K562 (cell line): ENCODE results near the gene ASB6. TPM values are rescaled to one million over a fixed set of nuclear protein-coding genes. Genes with fewer than 3 reads are reported as not detected.

Experiments
- CEBPB ChIP-seq: fragments of 450-650 bp; IDR thresholded peaks from 2 replicates; pipeline ENCODE4 v1.6.1; 2016; ENCODE audit warnings: missing genetic modification characterization, missing compliant biosample characterization
- E2F6 ChIP-seq, 2 experiments: IDR thresholded peaks; 2 replicates each; pipeline ENCODE4 v1.6.1; 2011; ENCODE audit warnings: borderline replicate concordance in 1 of 2, control low read depth in 1 of 2, low read depth in 1 of 2, low read length in 1 of 2, mild to moderate bottlenecking in 1 of 2, mixed read lengths in 1 of 2, moderate library complexity in 1 of 2; ENCODE audit not compliant: insufficient read depth in 1 of 2, insufficient read length in 1 of 2, poor library complexity in 1 of 2, severe bottlenecking in 1 of 2; ENCODE audit errors: extremely low read depth in 1 of 2
- NELFE ChIP-seq: IDR thresholded peaks from 2 replicates; pipeline ENCODE4 v1.6.1; 2011; ENCODE audit warnings: mild to moderate bottlenecking; ENCODE audit not compliant: insufficient read depth, insufficient read length
- NFYB ChIP-seq: IDR thresholded peaks from 2 replicates; pipeline ENCODE4 v1.6.1; 2011; ENCODE audit warnings: mild to moderate bottlenecking, moderate library complexity; ENCODE audit not compliant: insufficient read length; ENCODE audit errors: extremely low read depth
- NONO ChIP-seq, 2 experiments: fragments of 200-400 bp in 1 of 2; fragments of 450-650 bp in 1 of 2; formaldehyde crosslinking in 1 of 2; IDR thresholded peaks; 2 replicates each; pipeline ENCODE4 v1.6.1; 2017; ENCODE audit warnings: low read depth in 2 of 2, mild to moderate bottlenecking in 2 of 2, moderate library complexity in 2 of 2, low read length in 1 of 2
- NRF1 ChIP-seq, 2 experiments: fragments of 450-650 bp; IDR thresholded peaks in 1 of 2; conservative IDR thresholded peaks in 1 of 2; 2 replicates each; pipeline ENCODE4 v1.6.1; 2014; ENCODE audit warnings: mild to moderate bottlenecking in 2 of 2
- PHF20 ChIP-seq: fragments of 450-650 bp; IDR thresholded peaks from 2 replicates; pipeline ENCODE4 v1.6.1; 2018; ENCODE audit not compliant: partially characterized antibody
- SAFB2 ChIP-seq: fragments of 200-400 bp; formaldehyde crosslinking; IDR thresholded peaks from 2 replicates; pipeline ENCODE4 v1.6.1; 2018; ENCODE audit warnings: borderline replicate concordance, low read length, low read depth, moderate library complexity; ENCODE audit not compliant: severe bottlenecking
- STAT5B ChIP-seq: fragments of 250-450 bp; sonication (Bioruptor Pico); IDR thresholded peaks from 2 replicates; pipeline ENCODE4 v1.8.0; 2021; ENCODE audit warnings: mild to moderate bottlenecking, inconsistent platforms
- ZNF174 ChIP-seq: fragments of 250-450 bp; sonication (Bioruptor Pico); IDR thresholded peaks from 2 replicates; pipeline ENCODE4 v1.4.0; 2020; ENCODE audit warnings: mild to moderate bottlenecking
- ZNF280B ChIP-seq: fragments of 250-450 bp; sonication (Bioruptor Pico); IDR thresholded peaks from 2 replicates; pipeline ENCODE4 v1.5.1; 2021; ENCODE audit warnings: mild to moderate bottlenecking
- ZNF324 ChIP-seq: fragments of 250-450 bp; sonication (Bioruptor Pico); IDR thresholded peaks from 2 replicates; pipeline ENCODE4 v1.4.0; 2020; ENCODE audit warnings: mild to moderate bottlenecking
- ZNF785 ChIP-seq: fragments of 250-450 bp; sonication (Bioruptor Pico); IDR thresholded peaks from 2 replicates; pipeline ENCODE4 v1.4.0; 2020; ENCODE audit warnings: mild to moderate bottlenecking
- polyA plus RNA-seq, 8 experiments: library from polyadenylated mRNA; depleted of rRNA in 4 of 8; stranded (reverse) in 5 of 8; unstranded in 3 of 8; fragments of >200 nt; fragmentation: Nextera tagmentation in 2 of 8; fragmentation: Illumina TruSeq in 1 of 8; extraction: Ambion mirVana in 2 of 8; extraction: Trizol in 1 of 8; gene quantifications; 2 replicates each; pipeline versions ENCODE4 v1.2.1 to v1.2.3, GENCODE V29; 2011 to 2014; ENCODE audit warnings: inconsistent platforms in 1 of 8, missing spikeins in 1 of 8
- total RNA-seq, 7 experiments: library from RNA; depleted of rRNA in 6 of 7; stranded (reverse); fragments of >200 nt in 6 of 7; fragmentation: Illumina TruSeq in 2 of 7; extraction: Trizol in 2 of 7; gene quantifications; 2 replicates each; pipeline versions ENCODE4 v1.2.1 to v1.2.3, GENCODE V29; 2011 to 2021; ENCODE audit warnings: low replicate concordance in 1 of 7
- TF ChIP-seq, protein P1 (sequence below), 2 experiments: fragments of 450-650 bp; IDR thresholded peaks; 2 replicates each; pipeline ENCODE4 v1.6.1; 2018; ENCODE audit warnings: mild to moderate bottlenecking in 2 of 2, low read depth in 1 of 2; ENCODE audit not compliant: partially characterized antibody in 2 of 2
- TF ChIP-seq, protein P2 (sequence below): fragments of 450-650 bp; IDR thresholded peaks from 2 replicates; pipeline ENCODE4 v1.6.1; 2016; ENCODE audit warnings: missing biosample characterization, missing genetic modification characterization

ASB6 gene
- total and polyA plus RNA-seq, 9 of the 15 experiments (the other 6 are each of a cell fraction or from before 2014, with no cell fraction given) = 0.92 to 17.8 (median 11.3) TPM

GRCh38 chr9:129626079-129626624 is 15.8 kb downstream of the ASB6 start, which contains the start of gene NTMT1 (continued):
- TF ChIP-seq, protein P1, sequence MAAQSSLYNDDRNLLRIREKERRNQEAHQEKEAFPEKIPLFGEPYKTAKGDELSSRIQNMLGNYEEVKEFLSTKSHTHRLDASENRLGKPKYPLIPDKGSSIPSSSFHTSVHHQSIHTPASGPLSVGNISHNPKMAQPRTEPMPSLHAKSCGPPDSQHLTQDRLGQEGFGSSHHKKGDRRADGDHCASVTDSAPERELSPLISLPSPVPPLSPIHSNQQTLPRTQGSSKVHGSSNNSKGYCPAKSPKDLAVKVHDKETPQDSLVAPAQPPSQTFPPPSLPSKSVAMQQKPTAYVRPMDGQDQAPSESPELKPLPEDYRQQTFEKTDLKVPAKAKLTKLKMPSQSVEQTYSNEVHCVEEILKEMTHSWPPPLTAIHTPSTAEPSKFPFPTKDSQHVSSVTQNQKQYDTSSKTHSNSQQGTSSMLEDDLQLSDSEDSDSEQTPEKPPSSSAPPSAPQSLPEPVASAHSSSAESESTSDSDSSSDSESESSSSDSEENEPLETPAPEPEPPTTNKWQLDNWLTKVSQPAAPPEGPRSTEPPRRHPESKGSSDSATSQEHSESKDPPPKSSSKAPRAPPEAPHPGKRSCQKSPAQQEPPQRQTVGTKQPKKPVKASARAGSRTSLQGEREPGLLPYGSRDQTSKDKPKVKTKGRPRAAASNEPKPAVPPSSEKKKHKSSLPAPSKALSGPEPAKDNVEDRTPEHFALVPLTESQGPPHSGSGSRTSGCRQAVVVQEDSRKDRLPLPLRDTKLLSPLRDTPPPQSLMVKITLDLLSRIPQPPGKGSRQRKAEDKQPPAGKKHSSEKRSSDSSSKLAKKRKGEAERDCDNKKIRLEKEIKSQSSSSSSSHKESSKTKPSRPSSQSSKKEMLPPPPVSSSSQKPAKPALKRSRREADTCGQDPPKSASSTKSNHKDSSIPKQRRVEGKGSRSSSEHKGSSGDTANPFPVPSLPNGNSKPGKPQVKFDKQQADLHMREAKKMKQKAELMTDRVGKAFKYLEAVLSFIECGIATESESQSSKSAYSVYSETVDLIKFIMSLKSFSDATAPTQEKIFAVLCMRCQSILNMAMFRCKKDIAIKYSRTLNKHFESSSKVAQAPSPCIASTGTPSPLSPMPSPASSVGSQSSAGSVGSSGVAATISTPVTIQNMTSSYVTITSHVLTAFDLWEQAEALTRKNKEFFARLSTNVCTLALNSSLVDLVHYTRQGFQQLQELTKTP (IDR thresholded peaks at IDR 0.05; ENCODE audit: low read depth in 1 of 2, partially characterized antibody in 2 of 2) = no peak
- TF ChIP-seq NONO (IDR thresholded peaks at IDR 0.05; ENCODE audit: low read depth in 2 of 2, low read length in 1 of 2) (0 out of 4 replicates have a peak, but pooled peaks of 1 of the 2 experiments have one; percentile 50), PHF20 (peak; percentile 85), ZNF785 (CRISPR knock-in tag) (no peak), ZNF174 (CRISPR knock-in tag) (no peak), ZNF324 (CRISPR knock-in tag) (no peak), NELFE (no peak), ZNF280B (CRISPR knock-in tag) (no peak), E2F6 (IDR thresholded peaks at IDR 0.05; ENCODE audit: borderline replicate concordance in 1 of 2, extremely low read depth in 1 of 2, insufficient read depth in 1 of 2, insufficient read length in 1 of 2, low read depth in 1 of 2, low read length in 1 of 2, poor library complexity in 1 of 2, severe bottlenecking in 1 of 2) (peak; percentile 63 to 86), SAFB2 (no peak), CEBPB (no peak), NFYB (no peak), STAT5B (CRISPR knock-in tag) (no peak), NRF1 (conservative IDR thresholded peaks at IDR 0.05 in 1 of 2, IDR thresholded peaks at IDR 0.05 in 1 of 2) (peak; percentile 91 to 92)
- TF ChIP-seq, protein P2, sequence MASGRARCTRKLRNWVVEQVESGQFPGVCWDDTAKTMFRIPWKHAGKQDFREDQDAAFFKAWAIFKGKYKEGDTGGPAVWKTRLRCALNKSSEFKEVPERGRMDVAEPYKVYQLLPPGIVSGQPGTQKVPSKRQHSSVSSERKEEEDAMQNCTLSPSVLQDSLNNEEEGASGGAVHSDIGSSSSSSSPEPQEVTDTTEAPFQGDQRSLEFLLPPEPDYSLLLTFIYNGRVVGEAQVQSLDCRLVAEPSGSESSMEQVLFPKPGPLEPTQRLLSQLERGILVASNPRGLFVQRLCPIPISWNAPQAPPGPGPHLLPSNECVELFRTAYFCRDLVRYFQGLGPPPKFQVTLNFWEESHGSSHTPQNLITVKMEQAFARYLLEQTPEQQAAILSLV (tag) = no peak
